GM12872 (cell line): ENCODE results near the gene SAG.

Source experiments
- CTCF ChIP-seq: IDR thresholded peaks from 3 replicates; pipeline ENCODE4 v1.5.1; 2011; ENCODE audit warnings: low read depth, mild to moderate bottlenecking, low read length, moderate library complexity; ENCODE audit not compliant: insufficient read depth

SAG gene

DNA sequence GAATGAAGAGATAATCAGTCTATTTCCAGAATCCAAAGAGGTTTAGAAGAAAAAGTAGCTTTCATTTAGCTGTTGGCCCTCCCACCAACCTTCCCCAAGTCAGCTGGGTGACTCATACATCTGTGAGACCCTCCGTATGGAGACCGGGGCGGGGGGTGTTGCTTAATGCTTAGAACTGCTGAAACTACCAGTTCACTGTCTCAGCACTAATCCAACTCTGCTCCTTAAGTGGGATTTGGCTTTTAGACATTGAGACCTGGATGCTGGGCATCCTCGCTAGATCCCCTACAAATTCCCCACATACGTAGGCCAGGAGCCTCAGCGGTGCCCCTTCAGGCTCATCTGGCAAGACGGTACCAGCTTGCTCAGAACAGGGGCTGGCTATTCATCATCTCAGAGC, at the start of gene SAG:
Gene SAG (plus strand): TSS at position 252 of the 400 bp plus-strand sequence. CDS start 1,374 bp downstream, outside the sequence.
- no peak for TF ChIP-seq CTCF

DNA sequence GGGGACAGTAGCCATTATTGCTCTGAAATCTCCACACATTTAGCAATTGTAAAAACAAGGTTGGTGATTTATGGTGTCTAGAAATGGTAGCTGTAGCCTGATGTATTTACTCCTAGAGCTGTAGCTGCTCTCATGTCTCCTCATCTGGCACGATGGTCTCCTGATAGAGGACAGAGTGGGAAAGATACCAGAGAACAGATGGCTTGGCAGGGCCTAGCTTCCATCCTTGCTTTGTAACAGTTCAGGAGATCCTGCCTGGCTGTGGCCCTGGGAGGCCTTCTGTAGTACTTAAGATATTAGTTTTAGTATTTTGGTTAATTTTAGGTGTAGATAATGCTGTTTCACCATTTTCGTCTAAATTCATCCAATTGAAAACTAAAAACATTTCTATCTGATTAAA, 49.4 kb upstream of the SAG start:
- no peak for TF ChIP-seq CTCF

DNA sequence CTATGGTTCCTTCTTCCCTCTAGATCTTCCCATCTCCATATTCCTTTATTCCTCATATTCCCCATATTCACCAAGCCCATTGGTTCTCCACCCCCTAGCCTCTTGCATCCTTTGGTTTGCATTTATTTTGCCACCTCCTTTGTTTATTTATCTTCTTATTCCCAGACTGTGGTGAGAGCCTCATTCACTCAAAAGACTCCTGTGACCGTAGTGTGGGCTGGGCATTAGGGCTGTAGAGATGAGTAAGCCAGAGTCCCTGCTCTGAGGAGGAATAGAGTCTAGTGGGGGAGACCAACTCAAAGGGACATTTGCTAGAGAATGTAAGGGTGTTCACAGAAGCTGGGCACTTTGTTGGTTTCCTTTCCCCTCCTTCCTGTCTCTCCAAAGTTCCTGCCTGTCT, 47.9 kb upstream of the SAG start:
- no peak for TF ChIP-seq CTCF

GRCh38 chr2:233260661-233261060, 47.0 kb upstream of the SAG start:
- no peak for TF ChIP-seq CTCF

- TF ChIP-seq CTCF = no peak
Observed at GRCh38 chr2:233261819-233262555, 45.6 kb upstream of the SAG start.

GRCh38 chr2:233262562-233262961, 45.1 kb upstream of the SAG start:
- no peak for TF ChIP-seq CTCF

DNA sequence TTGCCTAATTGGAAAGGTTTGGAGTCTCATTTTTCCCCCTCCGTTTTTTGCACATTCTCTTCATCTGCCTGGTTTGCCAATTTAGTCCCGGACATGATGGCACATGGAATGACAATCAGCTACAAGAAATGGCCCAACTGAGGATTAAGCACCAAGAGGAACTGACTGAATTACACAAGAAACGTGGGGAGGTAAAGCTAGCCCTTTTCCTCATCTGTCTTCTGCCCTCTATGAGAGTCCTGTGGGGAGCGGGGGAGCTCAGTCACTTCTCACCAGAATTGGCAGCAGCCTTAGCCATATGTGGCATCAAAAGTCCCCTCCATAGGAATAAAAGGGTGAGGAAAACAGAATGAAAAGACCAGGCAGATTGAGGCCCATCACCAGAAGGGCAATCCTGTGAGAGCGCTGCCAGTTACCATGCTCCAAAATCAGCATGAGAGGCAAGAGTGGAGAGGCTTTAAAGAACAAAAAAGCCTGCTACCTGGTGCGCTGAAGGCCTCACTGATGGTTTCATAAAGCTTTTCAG, 44.5 kb upstream of the SAG start:
- TF ChIP-seq CTCF = no peak

GRCh38 chr2:233264667-233265066, 42.9 kb upstream of the SAG start:
- no peak for TF ChIP-seq CTCF
